ENCODE results near the gene C1R. TPM values are rescaled to one million over a fixed set of nuclear protein-coding genes. Genes with fewer than 3 reads are reported as not detected.
A peak's percentile ranks its signal among the peaks of the same experiment; 100 is the strongest.
"Not testable (repeated sequence)": the region's sequence is repeated elsewhere in the genome, so short reads cannot be mapped to it uniquely, and the experiment has no call there.

The C1R gene
- total and polyA plus RNA-seq, 10 donors = 91.8 to 421 (median 282) TPM

DNA sequence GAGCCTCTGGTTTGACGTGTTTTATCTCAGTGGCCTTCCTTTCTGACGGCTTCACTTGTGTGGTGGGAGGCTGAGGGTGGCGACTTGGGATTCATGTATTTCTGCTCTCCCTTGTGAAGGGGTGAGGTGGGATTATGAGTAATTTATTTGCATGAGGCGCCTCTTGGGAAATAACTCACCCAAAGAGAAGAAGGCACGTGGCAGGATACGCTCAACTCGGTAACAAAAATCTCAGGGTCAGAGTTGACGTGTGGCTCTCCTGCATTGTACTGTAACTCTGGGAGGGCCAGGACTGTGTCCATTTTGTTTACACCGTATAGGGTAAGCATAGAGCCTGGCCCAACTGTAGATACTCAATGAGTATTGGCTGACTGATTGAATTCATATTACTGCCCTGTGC, 46.3 kb downstream of the C1R start:
- TF ChIP-seq POLR2A (IDR thresholded peaks at IDR 0.05) (no peak), POLR2AphosphoS5 (IDR thresholded peaks at IDR 0.05) (no peak), CTCF (IDR thresholded peaks at IDR 0.05 in 8 of 11, conservative IDR thresholded peaks at IDR 0.05 in 3 of 11) (no peak)
- intact Hi-C loops (cut with DNase I; ENCODE audit: low total_unique reads) = no loop called here
- Histone ChIP-seq H3K36me3 (no peaks in the 10 kb centered on the region), H3K27me3 (replicated peaks in 1 of 7) (no peaks in the 10 kb centered on the region), H3K27ac (no peak overlapping the region), H3K4me1 (peaks cover 0 to 20% (median 10%) of the 10 kb centered on the region in 6 donors), H3K9me3 (no peaks in the 10 kb centered on the region), H3K4me3 (no peak overlapping the region)
- WGBS, 5 donors = 79 to 91% (median 84%) methylated on average over 9 of the region's 9 CpGs
- no peak for DNase-seq

DNA sequence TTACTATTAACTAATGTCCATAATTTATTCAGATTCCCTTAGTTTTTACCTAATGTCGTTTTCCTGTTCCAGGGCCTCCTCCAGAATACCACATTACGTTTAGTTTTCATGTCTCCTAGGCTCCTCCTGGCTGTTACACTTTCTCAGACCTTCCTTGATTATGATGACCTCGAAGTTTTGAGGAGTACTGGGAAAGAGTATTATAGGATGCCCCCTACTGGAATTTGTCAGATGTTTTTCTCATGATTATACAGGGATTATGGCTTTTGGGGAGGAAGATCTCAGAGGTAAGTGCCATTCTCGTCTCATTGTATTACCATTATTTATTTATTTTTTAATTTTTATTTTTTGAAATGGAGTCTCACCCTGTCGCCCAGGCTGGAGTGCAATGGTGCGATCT, 49.4 kb downstream of the C1R start:
- DNase-seq = no peak
- Histone ChIP-seq H3K9me3 (no peaks in the 10 kb centered on the region), H3K27me3 (replicated peaks in 1 of 7) (no peaks in the 10 kb centered on the region), H3K27ac (no peak overlapping the region), H3K4me3 (no peak overlapping the region), H3K36me3 (no peaks in the 10 kb centered on the region), H3K4me1 (peaks cover 0 to 15% (median 10%) of the 10 kb centered on the region in 6 donors)
- 46 to 59% (median 48%) methylated on average over 6 of the region's 6 CpGs for WGBS, 5 donors
- TF ChIP-seq POLR2AphosphoS5 (IDR thresholded peaks at IDR 0.05) (no peak), CTCF (IDR thresholded peaks at IDR 0.05 in 8 of 11, conservative IDR thresholded peaks at IDR 0.05 in 3 of 11) (peak in 7 of 11 experiments; percentile 20 to 38 (median 32))
- intact Hi-C loops (cut with DNase I; ENCODE audit: low total_unique reads) = no loop called here

DNA sequence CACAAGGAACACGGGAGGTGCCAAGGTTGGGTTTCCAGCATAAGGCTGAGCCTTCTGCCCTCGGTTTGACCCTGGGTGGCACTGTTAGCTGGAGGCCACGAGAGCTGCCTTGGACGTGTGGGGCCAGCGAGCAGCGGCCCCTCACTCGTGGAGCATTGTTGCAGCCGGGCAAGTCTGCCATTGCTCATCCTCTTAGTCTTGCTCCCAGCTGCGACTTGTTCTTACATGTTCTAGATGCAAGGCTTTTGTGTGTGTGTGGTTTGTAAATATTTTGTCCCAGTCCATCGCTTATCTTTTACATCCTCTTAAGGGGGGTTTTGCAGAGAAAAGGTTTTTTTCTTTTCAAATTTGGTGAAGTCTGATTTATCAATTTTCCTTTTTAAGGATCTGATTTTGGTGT, 52.8 kb downstream of the C1R start:
- DNase-seq = no peak
- H3K36me3 ChIP-seq = no peaks in the 10 kb centered on the region
- no peaks in the 10 kb centered on the region for H3K27me3 ChIP-seq (replicated peaks in 1 of 7)
- H3K4me3 ChIP-seq = no peak overlapping the region
- TF ChIP-seq POLR2A (IDR thresholded peaks at IDR 0.05) (no peak), CTCF (IDR thresholded peaks at IDR 0.05 in 8 of 11, conservative IDR thresholded peaks at IDR 0.05 in 3 of 11) (no peak), POLR2AphosphoS5 (IDR thresholded peaks at IDR 0.05) (no peak)
- intact Hi-C loops (cut with DNase I; ENCODE audit: low total_unique reads) = no loop called here
- no peaks in the 10 kb centered on the region for H3K9me3 ChIP-seq
- WGBS, 5 donors = 77 to 86% (median 78%) methylated on average over 10 of the region's 10 CpGs
- H3K27ac ChIP-seq = no peak overlapping the region
- H3K4me1 ChIP-seq = no peaks in the 10 kb centered on the region

DNA sequence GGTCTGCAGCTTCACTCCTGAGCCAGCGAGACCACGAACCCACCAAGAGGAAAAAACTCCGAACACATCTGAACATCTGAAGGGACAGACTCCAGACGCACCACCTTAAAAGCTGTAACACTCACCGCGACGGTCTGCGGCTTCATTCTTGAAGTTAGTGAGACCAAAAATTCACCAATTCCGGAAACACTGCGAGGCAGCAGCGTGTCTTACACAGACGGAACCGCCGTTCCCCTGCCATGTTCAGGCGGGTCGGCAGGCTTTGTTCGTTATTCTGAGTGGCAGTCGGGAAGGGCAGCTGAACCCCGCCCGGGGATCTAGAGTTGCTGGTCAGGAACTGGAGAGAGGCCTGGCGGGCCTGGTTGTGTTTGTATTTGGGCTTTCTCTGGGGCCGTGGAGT, 53.7 kb downstream of the C1R start:
- Histone ChIP-seq H3K27ac (no peak overlapping the region), H3K9me3 (no peaks in the 10 kb centered on the region), H3K4me1 (no peaks in the 10 kb centered on the region), H3K27me3 (replicated peaks in 1 of 7) (no peaks in the 10 kb centered on the region), H3K4me3 (no peak overlapping the region), H3K36me3 (no peaks in the 10 kb centered on the region)
- intact Hi-C loops (cut with DNase I; ENCODE audit: low total_unique reads) = no loop called here
- 94 to 97% (median 95%) methylated on average over 22 of the region's 22 CpGs for WGBS, 5 donors
- TF ChIP-seq CTCF (IDR thresholded peaks at IDR 0.05 in 8 of 11, conservative IDR thresholded peaks at IDR 0.05 in 3 of 11) (no peak), POLR2A (IDR thresholded peaks at IDR 0.05) (no peak), POLR2AphosphoS5 (IDR thresholded peaks at IDR 0.05) (no peak)
- no peak for DNase-seq

DNA sequence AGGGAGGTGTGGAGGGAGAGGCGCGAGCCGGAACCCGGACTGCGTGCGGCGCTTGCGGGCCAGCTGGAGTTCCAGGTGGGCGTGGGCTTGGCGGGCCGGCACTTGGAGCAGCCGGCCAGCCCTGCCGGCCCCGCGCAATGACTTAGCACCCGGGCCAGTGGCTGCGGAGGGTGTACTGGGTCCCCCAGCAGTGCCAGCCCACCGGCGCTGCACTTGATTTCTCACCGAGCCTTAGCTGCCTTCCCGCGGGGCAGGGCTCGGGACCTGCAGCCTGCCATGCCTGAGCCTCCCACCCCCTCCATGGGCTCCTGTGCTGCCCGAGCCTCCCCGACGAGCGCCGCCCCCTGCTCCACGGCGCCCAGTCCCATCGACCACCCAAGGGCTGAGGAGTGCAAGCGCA, 54.8 kb downstream of the C1R start:
- intact Hi-C loops (cut with DNase I; ENCODE audit: low total_unique reads) = not testable (repeated sequence)

More for the DNA sequence above, 54.8 kb downstream of the C1R start:
- not testable (repeated sequence) for H3K27ac ChIP-seq; H3K27me3 ChIP-seq (replicated peaks in 1 of 7); H3K4me3 ChIP-seq; H3K36me3 ChIP-seq; DNase-seq; H3K4me1 ChIP-seq; H3K9me3 ChIP-seq
- 95 to 97% (median 96%) methylated on average over 14 to 32 of the region's 32 CpGs; no CpG with 5 or more reads in 1 of the 5 donors for WGBS, 5 donors
